SH-SY5Y (cell line): Measurements from ENCODE around the gene ZFP36L1.

Experiments
- GATA2 ChIP-seq: IDR thresholded peaks from 2 replicates; pipeline ENCODE4 v1.6.1; 2011; ENCODE audit warnings: mild to moderate bottlenecking, low read depth, low read length
- GATA3 ChIP-seq: IDR thresholded peaks from 2 replicates; pipeline ENCODE4 v1.6.1; 2011; ENCODE audit warnings: low read depth, mild to moderate bottlenecking, low read length, moderate library complexity

The ZFP36L1 gene

GRCh38 chr14:68774771-68775613 lies 17.9 kb downstream of the ZFP36L1 start:
- TF ChIP-seq GATA3 (no peak), GATA2 (no peak)

GRCh38 chr14:68772761-68773381 lies 20.0 kb downstream of the ZFP36L1 start:
- TF ChIP-seq GATA2 = no peak
- TF ChIP-seq GATA3 = no peak

GRCh38 chr14:68771631-68772030 lies 21.2 kb downstream of the ZFP36L1 start:
- TF ChIP-seq GATA2 = no peak
- TF ChIP-seq GATA3 = no peak

- no peak for TF ChIP-seq GATA3
- TF ChIP-seq GATA2 = no peak
Measured at GRCh38 chr14:68770553-68771286, 22.1 kb downstream of the ZFP36L1 start.

- TF ChIP-seq GATA3 = no peak
- TF ChIP-seq GATA2 = no peak
Measured at GRCh38 chr14:68770051-68770450, 22.8 kb downstream of the ZFP36L1 start.

GRCh38 chr14:68768316-68768715 lies 24.6 kb downstream of the ZFP36L1 start:
- no peak for TF ChIP-seq GATA2
- TF ChIP-seq GATA3 = no peak

- TF ChIP-seq GATA2 (no peak), GATA3 (no peak)
Measured at GRCh38 chr14:68767248-68767645, 25.6 kb downstream of the ZFP36L1 start.

- no peak for TF ChIP-seq GATA2
- no peak for TF ChIP-seq GATA3
Measured at GRCh38 chr14:68766299-68767247, 26.3 kb downstream of the ZFP36L1 start.

GRCh38 chr14:68762953-68763764 lies 29.7 kb downstream of the ZFP36L1 start:
- TF ChIP-seq GATA3 = no peak
- TF ChIP-seq GATA2 = peak; percentile 79

GRCh38 chr14:68761391-68761790 lies 31.5 kb downstream of the ZFP36L1 start:
- TF ChIP-seq GATA2 (no peak), GATA3 (no peak)

GRCh38 chr14:68760761-68761160 lies 32.1 kb downstream of the ZFP36L1 start:
- TF ChIP-seq GATA2 = no peak
- no peak for TF ChIP-seq GATA3

- no peak for TF ChIP-seq GATA2
- TF ChIP-seq GATA3 = no peak
Measured at GRCh38 chr14:68759937-68760336, 32.9 kb downstream of the ZFP36L1 start.
